Hepatocyte (in vitro differentiated cells): ENCODE measurements around the gene UBE2S. TPM values are rescaled to one million over a fixed set of nuclear protein-coding genes. Genes with fewer than 3 reads are reported as not detected.

ENCODE experiments used
- DNase-seq: peaks from one replicate; pipeline ENCODE4 v3.0.0-alpha.2; 2016; ENCODE audit warnings: low spot score
- H2AFZ ChIP-seq: fragments of 200-600 bp; sonication (generic); 2 replicates; pipeline ENCODE4 v1.6.0; 2016; ENCODE audit warnings: antibody characterized with exemption, mild to moderate bottlenecking
- H3K27ac ChIP-seq: fragments of 200-600 bp; sonication (generic); 2 replicates; pipeline ENCODE4 v1.5.1; 2016; ENCODE audit warnings: mild to moderate bottlenecking
- H3K27me3 ChIP-seq: fragments of 200-600 bp; sonication (generic); 2 replicates; pipeline ENCODE4 v1.6.1; 2016
- H3K36me3 ChIP-seq: fragments of 200-600 bp; sonication (generic); replicated peaks from 2 replicates; pipeline ENCODE4 v1.5.1; 2016; ENCODE audit warnings: low read depth; ENCODE audit not compliant: insufficient read depth
- H3K4me1 ChIP-seq: fragments of 200-600 bp; sonication (generic); 2 replicates; pipeline ENCODE4 v1.5.1; 2016; ENCODE audit warnings: mild to moderate bottlenecking, moderate library complexity; ENCODE audit not compliant: insufficient read depth
- H3K4me2 ChIP-seq: fragments of 200-600 bp; sonication (generic); 2 replicates; pipeline ENCODE4 v1.6.0; 2016
- H3K4me3 ChIP-seq: fragments of 200-600 bp; sonication (generic); 2 replicates; pipeline ENCODE4 v1.5.1; 2016; ENCODE audit warnings: mild to moderate bottlenecking
- H3K79me2 ChIP-seq: fragments of 200-600 bp; sonication (generic); 2 replicates; pipeline ENCODE4 v1.6.0; 2017; ENCODE audit warnings: mild to moderate bottlenecking
- H3K9me2 ChIP-seq: fragments of 200-600 bp; sonication (generic); replicated peaks from 2 replicates; pipeline ENCODE4 v1.6.0; 2017; ENCODE audit warnings: mild to moderate bottlenecking; ENCODE audit not compliant: insufficient read depth
- H3K9me3 ChIP-seq: fragments of 200-600 bp; sonication (generic); 2 replicates; pipeline ENCODE4 v1.5.1; 2016; ENCODE audit warnings: low read depth, mild to moderate bottlenecking
- H4K20me1 ChIP-seq: fragments of 200-600 bp; sonication (generic); 2 replicates; pipeline ENCODE4 v1.6.0; 2016; ENCODE audit warnings: mild to moderate bottlenecking; ENCODE audit not compliant: insufficient read depth, poor library complexity, severe bottlenecking
- CTCF ChIP-seq: fragments of 200-600 bp; sonication (generic); IDR thresholded peaks from 2 replicates; pipeline ENCODE4 v1.5.1; 2016; ENCODE audit warnings: antibody characterized with exemption, mild to moderate bottlenecking; ENCODE audit not compliant: poor library complexity
- EZH2 ChIP-seq: fragments of 200-600 bp; sonication (generic); IDR thresholded peaks from 2 replicates; pipeline ENCODE4 v1.6.1; 2016; ENCODE audit warnings: antibody characterized with exemption, mild to moderate bottlenecking, borderline replicate concordance
- EZH2phosphoT487 ChIP-seq: fragments of 200-600 bp; sonication (generic); IDR thresholded peaks from one replicate; pipeline ENCODE4 v1.6.1; 2018; ENCODE audit warnings: antibody characterized with exemption, mild to moderate bottlenecking, low read depth, moderate library complexity; ENCODE audit not compliant: unreplicated experiment, severe bottlenecking
- WGBS: methylation state at CpG from one replicate; pipeline ENCODE4 v1.1.6; 2016; ENCODE audit warnings: low lambda C conversion rate; ENCODE audit errors: missing lambda C conversion rate; 5-methylcytosine and 5-hydroxymethylcytosine counted together
- polyA plus RNA-seq: library from polyadenylated mRNA; unstranded; fragments of >200 nt; fragmentation: Nextera tagmentation; extraction: Ambion mirVana; gene quantifications from 2 replicates; pipeline ENCODE4 v1.2.1, GENCODE V29; 2016
- total RNA-seq: library from RNA; depleted of rRNA; stranded (reverse); fragments of >200 nt; gene quantifications from 2 replicates; pipeline ENCODE4 v1.2.3, GENCODE V29; 2014

The UBE2S gene
- total and polyA plus RNA-seq, 2 experiments from 2014 or later: 20.4 to 105 TPM

- Histone ChIP-seq H3K36me3 (no peaks in the 10 kb centered on the region), H3K4me1 (no peaks in the 10 kb centered on the region), H3K27me3 (peaks cover 65% of the 10 kb centered on the region), H3K9me2 (no peaks in the 10 kb centered on the region), H3K4me3 (no peak overlapping the region), H2AFZ (no peak overlapping the region), H3K79me2 (no peaks in the 10 kb centered on the region), H3K4me2 (no peak overlapping the region), H3K9me3 (no peaks in the 10 kb centered on the region), H3K27ac (no peak overlapping the region), H4K20me1 (no peaks in the 10 kb centered on the region)
- 80% methylated on average over 8 of the region's 8 CpGs for WGBS
- DNase-seq: no peak
- TF ChIP-seq EZH2phosphoT487 (no peak), EZH2 (no peak)
Observed at GRCh38 chr19:55446060-55446459, 38.5 kb upstream of the UBE2S start.

GRCh38 chr19:55444646-55445045 is 37.1 kb upstream of the UBE2S start:
- H3K79me2 ChIP-seq: no peaks in the 10 kb centered on the region
- H3K27me3 ChIP-seq: peaks cover 69% of the 10 kb centered on the region
- no peaks in the 10 kb centered on the region for H3K36me3 ChIP-seq
- no peaks in the 10 kb centered on the region for H3K9me2 ChIP-seq
- no peaks in the 10 kb centered on the region for H3K9me3 ChIP-seq
- no peak overlapping the region for H3K4me3 ChIP-seq
- TF ChIP-seq EZH2phosphoT487 (no peak), CTCF (no peak), EZH2 (no peak)
- H4K20me1 ChIP-seq: no peaks in the 10 kb centered on the region
- DNase-seq: no peak
- no peak overlapping the region for H3K27ac ChIP-seq
- 58% methylated on average over 11 of the region's 11 CpGs for WGBS
- H3K4me2 ChIP-seq: no peak overlapping the region
- H2AFZ ChIP-seq: no peak overlapping the region
- no peaks in the 10 kb centered on the region for H3K4me1 ChIP-seq

GRCh38 chr19:55443824-55444480 is 36.4 kb upstream of the UBE2S start:
- Histone ChIP-seq H3K9me3 (no peaks in the 10 kb centered on the region), H3K4me1 (no peaks in the 10 kb centered on the region), H3K27ac (no peak overlapping the region), H3K9me2 (no peaks in the 10 kb centered on the region), H3K4me2 (no peak overlapping the region), H4K20me1 (no peaks in the 10 kb centered on the region), H3K79me2 (no peaks in the 10 kb centered on the region), H3K36me3 (no peaks in the 10 kb centered on the region), H3K4me3 (no peak overlapping the region), H2AFZ (no peak overlapping the region), H3K27me3 (peaks cover 71% of the 10 kb centered on the region)
- TF ChIP-seq EZH2phosphoT487: no peak
- TF ChIP-seq CTCF: no peak
- TF ChIP-seq EZH2: no peak
- 60% methylated on average over 15 of the region's 18 CpGs for WGBS
- DNase-seq: no peak

- Histone ChIP-seq H3K4me1 (no peaks in the 10 kb centered on the region), H3K27me3 (peaks cover 73% of the 10 kb centered on the region), H3K79me2 (no peaks in the 10 kb centered on the region), H3K36me3 (no peaks in the 10 kb centered on the region), H3K9me2 (no peaks in the 10 kb centered on the region), H3K4me2 (peak within 1 kb of the TSS; percentile 46), H3K9me3 (no peaks in the 10 kb centered on the region), H3K27ac (no peak within 1 kb of the TSS), H3K4me3 (no peak within 1 kb of the TSS), H2AFZ (no peak within 1 kb of the TSS), H4K20me1 (no peaks in the 10 kb centered on the region)
- DNase-seq: no peak
- 4% methylated on average over 12 of the region's 43 CpGs for WGBS
- TF ChIP-seq CTCF (no peak), EZH2 (no peak), EZH2phosphoT487 (no peak)
Observed at GRCh38 chr19:55443045-55443823, 35.6 kb upstream of the UBE2S start, which contains the start of gene SHISA7. TSS of gene SHISA7 (minus strand) at chr19:55443300. CDS start at chr19:55442863, 437 bp downstream.
